Keratinocyte (primary cell): ENCODE measurements around the gene PLCL2. TPM values are rescaled to one million over a fixed set of nuclear protein-coding genes. Genes with fewer than 3 reads are reported as not detected.

ENCODE experiments used
- DNase-seq: peaks from one replicate; pipeline ENCODE4 v3.0.0-alpha.2; 2011; ENCODE audit warnings: low read depth, missing footprints, low spot score
- FAIRE-seq: peaks from 2 replicates; lab custom pipeline; 2011; peaks lifted over from hg19 to GRCh38; lab: Jason Lieb, UNC
- H2AFZ ChIP-seq: 2 replicates; pipeline ENCODE4 v1.6.0; 2012; ENCODE audit warnings: low read length, control low read depth, inconsistent platforms; ENCODE audit not compliant: control insufficient read depth
- H3K27ac ChIP-seq: 2 replicates; pipeline ENCODE4 v1.5.1; 2011; ENCODE audit warnings: low read length; ENCODE audit not compliant: control insufficient read depth, insufficient read depth
- H3K27me3 ChIP-seq: 3 replicates; pipeline ENCODE4 v1.6.0; 2011; ENCODE audit warnings: low read length; ENCODE audit not compliant: control insufficient read depth, insufficient read depth; ENCODE audit errors: extremely low read depth
- H3K36me3 ChIP-seq, 2 experiments: 2 replicates in 1 of 2; 3 replicates in 1 of 2; pipeline ENCODE4 v1.5.1; 2011; ENCODE audit warnings: low read length in 2 of 2, mild to moderate bottlenecking in 1 of 2; ENCODE audit not compliant: control insufficient read depth in 2 of 2, insufficient read depth in 2 of 2; ENCODE audit errors: extremely low read depth in 1 of 2
- H3K4me1 ChIP-seq: 3 replicates; pipeline ENCODE4 v1.5.1; 2011; ENCODE audit warnings: low read length; ENCODE audit not compliant: control insufficient read depth, insufficient read depth; ENCODE audit errors: extremely low read depth
- H3K4me2 ChIP-seq: 3 replicates; pipeline ENCODE4 v1.6.0; 2011; ENCODE audit warnings: low read depth, low read length; ENCODE audit not compliant: control insufficient read depth, insufficient read depth; ENCODE audit errors: extremely low read depth
- H3K4me3 ChIP-seq, 3 experiments: fragments of 200-600 bp in 1 of 3; sonication (generic) in 1 of 3; 2 replicates in 2 of 3; 3 replicates in 1 of 3; pipeline ENCODE4 v1.5.1; 2011 to 2016; ENCODE audit warnings: low read length in 3 of 3, mild to moderate bottlenecking in 3 of 3, control low read depth in 2 of 3, inconsistent platforms in 1 of 3, low read depth in 1 of 3, mixed read lengths in 1 of 3, mixed run types in 1 of 3, moderate library complexity in 1 of 3; ENCODE audit not compliant: control insufficient read depth in 2 of 3, insufficient read depth in 2 of 3; ENCODE audit errors: extremely low read depth in 1 of 3
- H3K79me2 ChIP-seq: 2 replicates; pipeline ENCODE4 v1.6.0; 2012; ENCODE audit warnings: low read length; ENCODE audit not compliant: control insufficient read depth, insufficient read depth
- H3K9ac ChIP-seq: 3 replicates; pipeline ENCODE4 v1.6.0; 2011; ENCODE audit warnings: low read length; ENCODE audit not compliant: control insufficient read depth, insufficient read depth; ENCODE audit errors: extremely low read depth
- H3K9me1 ChIP-seq: 3 replicates; pipeline ENCODE4 v1.6.0; 2011; ENCODE audit warnings: low read length; ENCODE audit not compliant: control insufficient read depth, insufficient read depth; ENCODE audit errors: extremely low read depth
- H3K9me3 ChIP-seq: 2 replicates; pipeline ENCODE4 v1.5.1; 2012; ENCODE audit warnings: low read depth, low read length; ENCODE audit not compliant: control insufficient read depth
- H4K20me1 ChIP-seq: 3 replicates; pipeline ENCODE4 v1.6.0; 2011; ENCODE audit warnings: low read length; ENCODE audit not compliant: control insufficient read depth, insufficient read depth; ENCODE audit errors: extremely low read depth
- CTCF ChIP-seq, 3 experiments: IDR thresholded peaks in 1 of 3; conservative IDR thresholded peaks in 1 of 3; optimal IDR thresholded peaks in 1 of 3; 2 replicates in 2 of 3; 3 replicates in 1 of 3; pipeline versions ENCODE3 to v1.5.1; 2011; ENCODE audit warnings: low read length in 3 of 3, mild to moderate bottlenecking in 3 of 3, moderate library complexity in 2 of 3, control low read depth in 1 of 3, inconsistent platforms in 1 of 3; ENCODE audit not compliant: insufficient read depth in 2 of 3; ENCODE audit errors: extremely low read depth in 1 of 3
- EZH2 ChIP-seq: IDR thresholded peaks from one replicate; pipeline ENCODE4 v1.6.1; 2012; ENCODE audit warnings: inconsistent platforms, mild to moderate bottlenecking, low read length, moderate library complexity
- dilution Hi-C: fragments of 300-500 bp; cut with MboI; formaldehyde crosslinking; loops from one replicate; pipeline ENCODE4 v1.7.0; 2020; ENCODE audit warnings: low sequenced_read_pairs; ENCODE audit not compliant: extremely low pct_ligation_motif_present
- polyA plus RNA-seq, 5 experiments: library from polyadenylated mRNA; depleted of rRNA in 3 of 5; stranded (reverse) in 3 of 5; stranded (forward) in 1 of 5; unstranded in 1 of 5; fragments of >200 nt; gene quantifications; 1 replicate in 1 of 5; 2 replicates in 3 of 5; 3 replicates in 1 of 5; pipeline versions ENCODE4 v1.2.1 to v1.2.3, GENCODE V29; 2011 to 2012; ENCODE audit warnings: missing spikeins in 2 of 5, low read depth in 1 of 5, low replicate concordance in 1 of 5

Gene PLCL2
- polyA plus RNA-seq, 1 donor (not counting 4 experiments of a cell fraction or from before 2014, with no cell fraction given) = 0.20 TPM

GRCh38 chr3:16893618-16894200 is 9.0 kb downstream of the PLCL2 start:
- Histone ChIP-seq H3K27ac (no peak overlapping the region), H3K4me2 (no peak overlapping the region), H3K4me1 (no peaks in the 10 kb centered on the region), H3K9me3 (no peaks in the 10 kb centered on the region), H3K9ac (no peak overlapping the region), H3K9me1 (no peaks in the 10 kb centered on the region), H3K79me2 (no peaks in the 10 kb centered on the region), H3K4me3 (no peak overlapping the region), H3K27me3 (peaks cover 4% of the 10 kb centered on the region), H3K36me3 (no peaks in the 10 kb centered on the region), H2AFZ (no peak overlapping the region), H4K20me1 (no peaks in the 10 kb centered on the region)
- FAIRE-seq (no peak), DNase-seq (no peak)
- TF ChIP-seq EZH2 (no peak), CTCF (optimal IDR thresholded peaks at IDR 0.05 in 1 of 3, IDR thresholded peaks at IDR 0.05 in 1 of 3, conservative IDR thresholded peaks at IDR 0.05 in 1 of 3; ENCODE audit: extremely low read depth in 1 of 3, insufficient read depth in 2 of 3, low read length in 3 of 3) (no peak)
- dilution Hi-C loops = no loop called here

GRCh38 chr3:16896094-16896627 is 11.4 kb downstream of the PLCL2 start:
- peaks cover 4% of the 10 kb centered on the region for H3K27me3 ChIP-seq
- H3K9me3 ChIP-seq = no peaks in the 10 kb centered on the region
- H3K4me3 ChIP-seq = no peak overlapping the region
- H4K20me1 ChIP-seq = no peaks in the 10 kb centered on the region
- no peak overlapping the region for H3K27ac ChIP-seq
- dilution Hi-C loops = no loop called here
- no peaks in the 10 kb centered on the region for H3K9me1 ChIP-seq
- H2AFZ ChIP-seq = no peak overlapping the region
- DNase-seq = no peak
- TF ChIP-seq EZH2 (no peak), CTCF (optimal IDR thresholded peaks at IDR 0.05 in 1 of 3, IDR thresholded peaks at IDR 0.05 in 1 of 3, conservative IDR thresholded peaks at IDR 0.05 in 1 of 3; ENCODE audit: extremely low read depth in 1 of 3, insufficient read depth in 2 of 3, low read length in 3 of 3) (no peak)
- no peaks in the 10 kb centered on the region for H3K79me2 ChIP-seq
- no peaks in the 10 kb centered on the region for H3K4me1 ChIP-seq
- H3K4me2 ChIP-seq = no peak overlapping the region
- FAIRE-seq = no peak
- no peak overlapping the region for H3K9ac ChIP-seq
- H3K36me3 ChIP-seq = no peaks in the 10 kb centered on the region
